ENCODE measurements around the gene NTM.

The NTM gene

GRCh38 chr11:132301900-132302299, 931.5 kb downstream of the NTM start:
- no peak for DNase-seq (ENCODE audit: low spot score)
- TF ChIP-seq, protein P1, sequence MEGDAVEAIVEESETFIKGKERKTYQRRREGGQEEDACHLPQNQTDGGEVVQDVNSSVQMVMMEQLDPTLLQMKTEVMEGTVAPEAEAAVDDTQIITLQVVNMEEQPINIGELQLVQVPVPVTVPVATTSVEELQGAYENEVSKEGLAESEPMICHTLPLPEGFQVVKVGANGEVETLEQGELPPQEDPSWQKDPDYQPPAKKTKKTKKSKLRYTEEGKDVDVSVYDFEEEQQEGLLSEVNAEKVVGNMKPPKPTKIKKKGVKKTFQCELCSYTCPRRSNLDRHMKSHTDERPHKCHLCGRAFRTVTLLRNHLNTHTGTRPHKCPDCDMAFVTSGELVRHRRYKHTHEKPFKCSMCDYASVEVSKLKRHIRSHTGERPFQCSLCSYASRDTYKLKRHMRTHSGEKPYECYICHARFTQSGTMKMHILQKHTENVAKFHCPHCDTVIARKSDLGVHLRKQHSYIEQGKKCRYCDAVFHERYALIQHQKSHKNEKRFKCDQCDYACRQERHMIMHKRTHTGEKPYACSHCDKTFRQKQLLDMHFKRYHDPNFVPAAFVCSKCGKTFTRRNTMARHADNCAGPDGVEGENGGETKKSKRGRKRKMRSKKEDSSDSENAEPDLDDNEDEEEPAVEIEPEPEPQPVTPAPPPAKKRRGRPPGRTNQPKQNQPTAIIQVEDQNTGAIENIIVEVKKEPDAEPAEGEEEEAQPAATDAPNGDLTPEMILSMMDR (IDR thresholded peaks at IDR 0.05; ENCODE audit: extremely low read depth, missing control alignments): no peak

DNA sequence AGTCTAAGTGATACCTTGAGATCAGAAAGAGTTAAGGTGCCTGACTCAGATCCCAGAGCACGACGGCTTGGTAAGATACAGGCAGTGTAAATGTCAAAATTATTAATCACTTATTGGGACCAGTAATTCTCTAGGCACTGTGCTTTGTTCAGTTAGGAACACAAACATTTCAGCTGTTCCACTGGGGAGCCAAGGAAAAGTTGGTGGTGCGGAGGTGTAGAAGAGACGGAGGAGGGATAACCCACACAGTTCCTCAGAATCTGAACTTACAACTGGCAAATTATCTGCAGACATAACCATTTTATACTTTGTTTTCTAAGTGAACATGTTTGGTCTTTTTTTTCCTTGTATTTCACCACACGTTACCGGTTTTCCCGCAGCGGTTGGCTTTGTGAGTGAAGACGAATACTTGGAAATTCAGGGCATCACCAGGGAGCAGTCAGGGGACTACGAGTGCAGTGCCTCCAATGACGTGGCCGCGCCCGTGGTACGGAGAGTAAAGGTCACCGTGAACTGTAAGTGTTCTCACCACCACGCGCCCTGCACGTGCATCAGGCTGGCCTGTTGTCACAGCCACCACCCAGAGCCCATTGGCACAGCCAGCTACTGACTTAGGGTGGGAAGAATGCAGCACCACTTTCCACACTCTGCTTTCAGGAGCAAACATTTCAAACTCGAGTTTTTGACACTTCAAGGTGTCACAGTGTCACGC, 937.0 kb downstream of the NTM start:
- no peak for DNase-seq (ENCODE audit: low spot score)

DNA sequence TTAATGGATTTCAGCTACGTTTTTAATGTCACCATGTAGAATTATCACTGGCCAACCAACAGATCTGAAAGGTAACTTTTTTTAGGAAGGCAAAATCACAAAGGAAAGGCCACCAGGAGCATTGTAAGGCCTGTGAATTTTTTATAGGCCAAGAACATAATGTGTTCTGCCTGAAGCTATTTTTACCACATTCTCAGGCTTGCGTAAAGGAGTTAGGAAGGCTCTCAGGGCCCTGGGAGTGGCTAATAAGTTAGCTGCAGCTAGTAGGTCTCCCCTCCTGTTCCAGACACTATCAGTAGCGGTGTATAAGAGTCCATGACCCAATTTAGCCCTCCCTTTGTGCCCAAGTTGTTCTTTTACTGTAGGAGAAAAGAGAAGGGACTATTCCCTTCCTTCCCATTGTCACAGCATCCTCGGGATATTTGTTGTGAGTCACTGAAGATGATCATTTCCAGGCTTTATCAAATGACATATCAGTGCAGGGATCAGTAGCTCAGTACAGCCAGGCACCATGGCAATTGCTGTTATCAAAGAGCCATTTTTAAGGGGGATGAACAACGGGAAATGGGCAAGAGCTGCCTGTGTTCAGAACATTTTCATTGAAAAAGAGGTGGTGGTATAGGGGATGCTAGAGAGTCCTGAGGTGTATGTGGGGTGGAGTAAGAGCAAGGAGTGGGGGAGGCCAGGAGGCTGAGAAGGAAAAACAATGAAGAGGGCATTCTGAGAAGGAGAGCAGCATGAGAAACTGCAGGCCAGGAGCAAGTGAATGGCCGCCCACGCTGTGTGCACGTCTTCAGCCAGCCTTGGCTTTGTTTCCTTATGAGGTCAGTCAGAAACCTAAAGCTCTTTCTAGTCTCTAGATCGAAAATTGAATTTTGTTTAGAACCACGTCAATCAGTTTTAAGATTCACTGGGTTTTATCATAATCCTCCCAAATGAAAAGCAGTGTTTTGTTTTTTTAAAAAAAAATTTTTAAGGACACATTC, 940.3 kb downstream of the NTM start:
- TF ChIP-seq, protein P1 (IDR thresholded peaks at IDR 0.05; ENCODE audit: extremely low read depth, missing control alignments): no peak
- DNase-seq (ENCODE audit: low spot score): peak; percentile 49

More for the DNA sequence above, 937.0 kb downstream of the NTM start:
- TF ChIP-seq, protein P1 (IDR thresholded peaks at IDR 0.05; ENCODE audit: extremely low read depth, missing control alignments): no peak

GRCh38 chr11:132311703-132312102, 941.3 kb downstream of the NTM start:
- TF ChIP-seq, protein P1 (IDR thresholded peaks at IDR 0.05; ENCODE audit: extremely low read depth, missing control alignments): no peak
- DNase-seq (ENCODE audit: low spot score): no peak

DNA sequence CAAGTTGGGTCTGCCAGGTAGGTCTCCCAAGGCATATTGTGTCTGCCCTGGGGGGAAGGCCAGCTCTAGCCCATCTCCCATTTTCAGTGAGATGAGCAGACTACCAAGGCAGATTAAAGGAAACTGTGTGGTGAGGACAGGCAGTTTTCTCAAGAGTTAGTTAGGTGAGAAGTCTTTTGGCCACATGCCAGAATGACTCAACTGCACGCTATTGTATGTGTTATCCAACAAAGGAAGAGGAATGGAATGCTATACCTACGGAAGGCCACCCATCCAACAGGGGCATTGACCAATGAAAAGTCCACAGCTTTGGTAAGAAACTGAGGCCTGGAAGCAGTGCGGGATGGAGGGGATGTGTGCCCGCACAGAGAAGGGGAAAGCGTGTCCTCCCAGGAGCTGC, 941.7 kb downstream of the NTM start:
- TF ChIP-seq, protein P1 (IDR thresholded peaks at IDR 0.05; ENCODE audit: extremely low read depth, missing control alignments): no peak
- DNase-seq (ENCODE audit: low spot score): no peak

DNA sequence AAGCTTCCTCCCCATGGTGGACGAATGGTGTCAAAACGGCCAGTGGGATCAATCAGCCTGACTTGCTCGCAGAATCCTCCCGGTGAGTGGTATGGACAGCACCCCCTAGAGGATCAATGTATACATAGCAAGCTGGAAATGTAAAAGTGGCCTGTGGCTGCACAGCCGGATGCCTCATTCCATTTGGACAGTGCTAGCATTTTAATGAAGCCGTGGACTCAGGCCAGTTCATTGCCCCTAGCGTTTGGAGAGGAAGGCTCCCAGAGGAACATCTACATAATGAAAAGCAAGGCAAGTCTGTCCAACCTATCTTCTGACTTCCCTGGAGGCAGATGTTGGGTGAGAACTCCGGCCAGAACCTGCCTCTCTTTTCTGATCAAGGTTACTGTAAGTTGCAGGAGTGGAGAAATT, 942.3 kb downstream of the NTM start:
- DNase-seq (ENCODE audit: low spot score): peak; percentile 52
- TF ChIP-seq, protein P1 (IDR thresholded peaks at IDR 0.05; ENCODE audit: extremely low read depth, missing control alignments): peak; percentile 40
